ENCODE results near the gene GAB2. TPM values are rescaled to one million over a fixed set of nuclear protein-coding genes. Genes with fewer than 3 reads are reported as not detected.

GAB2 gene
- total RNA-seq, 2 experiments from 2014 or later, result 1.2 to 1.3 TPM

DNA sequence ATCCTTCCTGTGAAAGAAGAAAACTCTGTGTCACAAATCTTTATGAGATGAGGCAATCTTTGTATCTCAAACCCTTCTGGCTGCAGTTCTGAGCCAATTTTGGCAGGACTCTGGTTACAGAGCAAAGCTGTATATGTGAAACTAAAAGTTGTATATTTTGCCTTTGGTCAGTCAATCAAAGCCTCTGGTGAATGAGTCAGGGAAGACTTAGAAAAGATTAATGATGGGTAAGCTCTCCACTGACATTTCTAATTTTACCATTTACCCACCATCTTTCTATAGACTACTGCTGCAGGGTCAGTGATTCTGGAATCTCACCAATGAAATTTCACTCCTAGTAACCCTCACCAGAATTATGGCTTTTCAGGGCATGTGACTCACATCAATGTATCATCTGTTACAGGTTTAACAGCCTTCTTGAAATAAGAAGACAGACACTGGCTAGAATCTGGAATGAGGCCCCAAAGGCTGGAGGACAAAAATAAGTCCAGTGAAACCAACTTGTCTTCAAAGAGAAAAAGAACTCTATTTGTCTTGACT lies 185.6 kb downstream of the GAB2 start:
- ChIA-PET POLR2A (interaction anchor here (0.5 to 0.7 kb wide), 2 partner anchors 18 to 269 kb away, joined by 3 to 5 read pairs; no protein-coding TSS in a partner anchor), CTCF (ENCODE audit: unreplicated experiment) (interaction anchor here (0.7 kb wide), 1 partner anchor 108 kb away, joined by 4 read pairs; no protein-coding TSS in a partner anchor)
- Histone ChIP-seq H3K27ac (ENCODE audit: low read depth, low read length, poor library complexity, severe bottlenecking) (no peak overlapping the region), H4K20me1 (ENCODE audit: insufficient read depth, low read length) (no peaks in the 10 kb centered on the region), H2AFZ (ENCODE audit: low read length) (no peak overlapping the region), H3K9me2 (ENCODE audit: insufficient read depth, low read length) (no peaks in the 10 kb centered on the region), H3K4me2 (ENCODE audit: low read length) (no peak overlapping the region), H3K4me3 (ENCODE audit: low read depth, low read length, poor library complexity, severe bottlenecking) (no peak overlapping the region), H3K9me3 (ENCODE audit: low read length) (no peaks in the 10 kb centered on the region), H3K4me1 (ENCODE audit: insufficient read depth, low read length, poor library complexity, severe bottlenecking) (peaks cover 19% of the 10 kb centered on the region), H3K79me2 (ENCODE audit: insufficient read depth, low read depth, low read length) (no peaks in the 10 kb centered on the region), H3K36me3 (ENCODE audit: insufficient read depth, low read length) (no peaks in the 10 kb centered on the region)
- DNase-seq (ENCODE audit: low spot score), result no peak
- no TSS peak for BruUV-seq (replicated peaks)
- intact Hi-C loops (cut with micrococcal nuclease; ENCODE audit: unreplicated experiment), result no loop called here
- TF ChIP-seq EZH2phosphoT487 (IDR thresholded peaks at IDR 0.05; ENCODE audit: borderline replicate concordance, low read depth, low read length), result no peak
- TF ChIP-seq, protein P1, sequence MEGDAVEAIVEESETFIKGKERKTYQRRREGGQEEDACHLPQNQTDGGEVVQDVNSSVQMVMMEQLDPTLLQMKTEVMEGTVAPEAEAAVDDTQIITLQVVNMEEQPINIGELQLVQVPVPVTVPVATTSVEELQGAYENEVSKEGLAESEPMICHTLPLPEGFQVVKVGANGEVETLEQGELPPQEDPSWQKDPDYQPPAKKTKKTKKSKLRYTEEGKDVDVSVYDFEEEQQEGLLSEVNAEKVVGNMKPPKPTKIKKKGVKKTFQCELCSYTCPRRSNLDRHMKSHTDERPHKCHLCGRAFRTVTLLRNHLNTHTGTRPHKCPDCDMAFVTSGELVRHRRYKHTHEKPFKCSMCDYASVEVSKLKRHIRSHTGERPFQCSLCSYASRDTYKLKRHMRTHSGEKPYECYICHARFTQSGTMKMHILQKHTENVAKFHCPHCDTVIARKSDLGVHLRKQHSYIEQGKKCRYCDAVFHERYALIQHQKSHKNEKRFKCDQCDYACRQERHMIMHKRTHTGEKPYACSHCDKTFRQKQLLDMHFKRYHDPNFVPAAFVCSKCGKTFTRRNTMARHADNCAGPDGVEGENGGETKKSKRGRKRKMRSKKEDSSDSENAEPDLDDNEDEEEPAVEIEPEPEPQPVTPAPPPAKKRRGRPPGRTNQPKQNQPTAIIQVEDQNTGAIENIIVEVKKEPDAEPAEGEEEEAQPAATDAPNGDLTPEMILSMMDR (conservative IDR thresholded peaks at IDR 0.05; ENCODE audit: low read length), result no peak

DNA sequence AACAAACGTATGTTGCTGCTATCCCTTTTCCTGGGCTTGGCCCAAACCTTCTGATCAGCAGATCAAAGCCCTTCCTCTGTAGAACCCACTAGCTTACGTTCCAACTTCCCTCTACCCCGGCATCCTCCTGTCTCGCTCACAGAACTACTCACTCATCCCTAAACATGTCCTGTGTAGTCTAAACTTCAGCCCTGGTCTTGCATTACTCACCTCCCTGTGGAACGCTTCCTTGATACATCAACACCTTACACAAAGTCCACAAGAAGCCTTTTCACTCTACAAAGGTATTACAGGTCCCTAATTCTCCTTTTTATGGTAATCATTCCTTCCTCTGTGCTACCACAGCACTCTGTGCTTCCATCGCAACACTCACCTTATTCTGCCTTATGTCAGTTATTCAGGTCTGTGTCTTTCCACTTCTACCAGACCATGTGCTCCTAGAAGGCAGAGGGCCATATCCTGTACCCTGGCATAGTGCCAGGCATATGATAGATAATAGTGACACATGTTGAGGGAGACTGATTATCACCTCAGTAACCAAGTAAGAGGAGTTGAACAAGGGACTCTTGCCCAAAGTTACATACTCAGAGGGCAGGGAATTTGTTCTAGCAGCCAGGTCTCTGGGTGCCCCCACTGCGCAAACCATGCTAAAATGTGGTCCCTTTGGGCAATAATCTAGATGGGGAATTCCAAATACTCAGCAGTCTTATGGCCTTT lies 187.3 kb downstream of the GAB2 start:
- ChIA-PET CTCF (ENCODE audit: unreplicated experiment) (no interaction called here), POLR2A (interaction anchor here (0.6 kb wide), 1 partner anchor 121 kb away, joined by 3 read pairs; no protein-coding TSS in a partner anchor)
- no peak for TF ChIP-seq EZH2phosphoT487 (IDR thresholded peaks at IDR 0.05; ENCODE audit: borderline replicate concordance, low read depth, low read length)
- TF ChIP-seq, protein P1 (conservative IDR thresholded peaks at IDR 0.05; ENCODE audit: low read length), result no peak
- H3K9me2 ChIP-seq (ENCODE audit: insufficient read depth, low read length), result no peaks in the 10 kb centered on the region
- no peaks in the 10 kb centered on the region for H3K9me3 ChIP-seq (ENCODE audit: low read length)
- no peak overlapping the region for H3K27ac ChIP-seq (ENCODE audit: low read depth, low read length, poor library complexity, severe bottlenecking)
- H3K79me2 ChIP-seq (ENCODE audit: insufficient read depth, low read depth, low read length), result no peaks in the 10 kb centered on the region
- DNase-seq (ENCODE audit: low spot score), result no peak
- H3K36me3 ChIP-seq (ENCODE audit: insufficient read depth, low read length), result no peaks in the 10 kb centered on the region
- H3K4me3 ChIP-seq (ENCODE audit: low read depth, low read length, poor library complexity, severe bottlenecking), result no peak overlapping the region
- H3K4me2 ChIP-seq (ENCODE audit: low read length), result no peak overlapping the region
- no TSS peak for BruUV-seq (replicated peaks)
- intact Hi-C loops (cut with micrococcal nuclease; ENCODE audit: unreplicated experiment), result no loop called here
- no peak overlapping the region for H2AFZ ChIP-seq (ENCODE audit: low read length)
- peaks cover 20% of the 10 kb centered on the region for H3K4me1 ChIP-seq (ENCODE audit: insufficient read depth, low read length, poor library complexity, severe bottlenecking)
- H4K20me1 ChIP-seq (ENCODE audit: insufficient read depth, low read length), result no peaks in the 10 kb centered on the region

DNA sequence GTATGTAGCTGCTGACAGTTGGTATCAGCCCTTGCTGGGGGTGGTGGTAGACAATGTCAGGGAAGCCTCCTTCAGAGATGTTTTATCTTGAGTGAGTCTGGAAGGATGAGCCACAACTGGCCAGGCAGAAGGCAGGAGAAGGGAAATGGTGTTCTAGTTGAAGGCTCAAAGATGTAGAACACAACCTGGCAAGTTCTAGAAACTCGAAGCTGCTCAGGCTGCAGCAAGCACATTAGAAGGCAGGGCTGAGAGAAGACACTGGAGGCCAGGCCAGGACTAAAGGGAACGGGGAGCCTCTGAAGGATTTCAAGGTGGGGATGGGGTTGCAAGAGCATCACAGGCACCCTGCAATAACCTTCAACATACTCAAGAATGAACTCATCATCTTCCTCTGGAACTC lies 188.5 kb downstream of the GAB2 start:
- POLR2A ChIA-PET, result interaction anchor here (0.6 kb wide), 1 partner anchor 141 kb away, joined by 3 read pairs; no protein-coding TSS in a partner anchor

More for the DNA sequence above, 188.5 kb downstream of the GAB2 start:
- no peaks in the 10 kb centered on the region for H3K36me3 ChIP-seq (ENCODE audit: insufficient read depth, low read length)
- H3K9me3 ChIP-seq (ENCODE audit: low read length), result no peaks in the 10 kb centered on the region
- intact Hi-C loops (cut with micrococcal nuclease; ENCODE audit: unreplicated experiment), result loop anchor here (2.0 kb wide), 3 partner anchors 186 to 358 kb away; no protein-coding TSS in a partner anchor
- no peak overlapping the region for H3K4me2 ChIP-seq (ENCODE audit: low read length)
- H3K4me1 ChIP-seq (ENCODE audit: insufficient read depth, low read length, poor library complexity, severe bottlenecking), result peaks cover 26% of the 10 kb centered on the region
- H4K20me1 ChIP-seq (ENCODE audit: insufficient read depth, low read length), result no peaks in the 10 kb centered on the region
- H3K79me2 ChIP-seq (ENCODE audit: insufficient read depth, low read depth, low read length), result no peaks in the 10 kb centered on the region
- BruUV-seq (replicated peaks), result no TSS peak
- H3K9me2 ChIP-seq (ENCODE audit: insufficient read depth, low read length), result no peaks in the 10 kb centered on the region
- CTCF ChIA-PET (ENCODE audit: unreplicated experiment), result no interaction called here
- H2AFZ ChIP-seq (ENCODE audit: low read length), result no peak overlapping the region
- TF ChIP-seq EZH2phosphoT487 (IDR thresholded peaks at IDR 0.05; ENCODE audit: borderline replicate concordance, low read depth, low read length), result no peak
- TF ChIP-seq, protein P1 (conservative IDR thresholded peaks at IDR 0.05; ENCODE audit: low read length), result no peak
- H3K4me3 ChIP-seq (ENCODE audit: low read depth, low read length, poor library complexity, severe bottlenecking), result no peak overlapping the region
- DNase-seq (ENCODE audit: low spot score), result no peak
- no peak overlapping the region for H3K27ac ChIP-seq (ENCODE audit: low read depth, low read length, poor library complexity, severe bottlenecking)
